Measurements from ENCODE around the gene GET4.

GRCh38 chr7:837001-837400 lies 39.4 kb upstream of the GET4 start:
- no peak for TF ChIP-seq CTCF (IDR thresholded peaks at IDR 0.05; ENCODE audit: poor library complexity)
- no peak for TF ChIP-seq EZH2 (IDR thresholded peaks at IDR 0.05; ENCODE audit: borderline replicate concordance)

Measured in hepatocyte (in vitro differentiated cells).